ENCODE data around the gene CCT7.

The CCT7 gene

GRCh38 chr2:73227086-73227485 is 7.0 kb upstream of the CCT7 start:
- no peak for DNase-seq

- no peak for DNase-seq
These were observed 5.5 kb upstream of the CCT7 start for GRCh38 chr2:73228631-73229030.

- DNase-seq = peak; percentile 55
These were observed 1.5 kb upstream of the CCT7 start for GRCh38 chr2:73232403-73233153.

- peak; percentile 95 for DNase-seq
These were observed 765 bp upstream of the CCT7 start, which contains the start of gene PRADC1 for GRCh38 chr2:73233154-73233931. Gene PRADC1, minus strand, starts transcription at chr2:73233239. Its CDS starts 79 bp downstream, at chr2:73233160.

- DNase-seq = no peak
These were observed 1.4 kb downstream of the CCT7 start for GRCh38 chr2:73235315-73236028.

GRCh38 chr2:73237168-73237567 is 3.1 kb downstream of the CCT7 start:
- DNase-seq = no peak

- DNase-seq = no peak
These were observed 4.0 kb downstream of the CCT7 start for GRCh38 chr2:73238149-73238548.

GRCh38 chr2:73238976-73239375 is 4.9 kb downstream of the CCT7 start:
- no peak for DNase-seq

- no peak for DNase-seq
These were observed 5.7 kb downstream of the CCT7 start for GRCh38 chr2:73239776-73240175.

GRCh38 chr2:73243884-73244570 is 9.9 kb downstream of the CCT7 start:
- no peak for DNase-seq

- DNase-seq = no peak
These were observed 10.5 kb downstream of the CCT7 start for GRCh38 chr2:73244580-73244979.

GRCh38 chr2:73246850-73247249 is 12.7 kb downstream of the CCT7 start:
- DNase-seq = no peak

GRCh38 chr2:73249636-73250035 is 15.5 kb downstream of the CCT7 start:
- no peak for DNase-seq

GRCh38 chr2:73250872-73251846 is 17.1 kb downstream of the CCT7 start:
- no peak for DNase-seq

- DNase-seq = no peak
These were observed 18.3 kb downstream of the CCT7 start for GRCh38 chr2:73252238-73253027.

GRCh38 chr2:73253400-73253799 is 19.3 kb downstream of the CCT7 start:
- DNase-seq = no peak

- no peak for DNase-seq
These were observed 19.8 kb downstream of the CCT7 start for GRCh38 chr2:73253901-73254300.

- no peak for DNase-seq
These were observed 20.4 kb downstream of the CCT7 start for GRCh38 chr2:73254343-73255006.

- DNase-seq = no peak
These were observed 21.0 kb downstream of the CCT7 start for GRCh38 chr2:73255007-73255644.
